Testis (tissue), 3 donors: ENCODE data around the gene HDAC3. TPM values are rescaled to one million over a fixed set of nuclear protein-coding genes. Genes with fewer than 3 reads are reported as not detected.

Experiments used
- DNase-seq: peaks from one replicate; pipeline ENCODE4 v3.0.0-alpha.2; 2019
- H3K27ac ChIP-seq, 2 donors: fragments of 200-600 bp; sonication (generic); one replicate each; pipeline ENCODE4 v1.5.1; 2019
- H3K27me3 ChIP-seq: fragments of 200-600 bp; sonication (generic); one replicate; pipeline ENCODE4 v1.5.1; 2019
- H3K36me3 ChIP-seq: fragments of 200-600 bp; sonication (generic); one replicate; pipeline ENCODE4 v1.5.1; 2017; ENCODE audit warnings: low read depth; ENCODE audit errors: missing control alignments
- H3K4me1 ChIP-seq: fragments of 200-600 bp; sonication (generic); one replicate; pipeline ENCODE4 v1.5.1; 2019
- H3K4me3 ChIP-seq, 2 donors: fragments of 200-600 bp; sonication (generic); one replicate each; pipeline ENCODE4 v1.5.1; 2017 to 2019
- H3K9me3 ChIP-seq: fragments of 200-600 bp; sonication (generic); one replicate; pipeline ENCODE4 v1.5.1; 2017
- POLR2A ChIP-seq: fragments of 450-650 bp; IDR thresholded peaks from one replicate; pipeline ENCODE4 v1.6.1; 2017; ENCODE audit warnings: antibody characterized with exemption, mild to moderate bottlenecking, moderate library complexity
- WGBS, 2 donors: methylation state at CpG; one replicate each; pipeline ENCODE4 v1.1.5; 2018; 5-methylcytosine and 5-hydroxymethylcytosine counted together
- intact Hi-C: fragments of 100-400 bp; cut with DNase I; formaldehyde crosslinking; loops from one replicate; pipeline ENCODE4 v1.15.1; 2023; ENCODE audit warnings: low total_unique reads
- polyA plus RNA-seq: library from polyadenylated mRNA; stranded (reverse); fragments of 350-450 nt; fragmentation: Illumina TruSeq; extraction: RNeasy Lipid Tissue Mini Kit (QIAGEN cat#74804); gene quantifications from one replicate; pipeline ENCODE4 v1.2.3, GENCODE V29; 2014; ENCODE audit warnings: low read depth, low replicate concordance; ENCODE audit not compliant: insufficient read depth
- total RNA-seq, 2 donors: library from RNA; depleted of rRNA; stranded (reverse); fragments of >200 nt; gene quantifications; one replicate each; pipeline ENCODE4 v1.2.3, GENCODE V29; 2016
- TF ChIP-seq, protein P1 (sequence below), 3 experiments: fragments of 450-650 bp in 2 of 3; fragments of 200-600 bp in 1 of 3; sonication (generic) in 1 of 3; IDR thresholded peaks; one replicate each; pipeline ENCODE4 v1.5.1; 2016 to 2019; ENCODE audit warnings: antibody characterized with exemption in 3 of 3, mild to moderate bottlenecking in 2 of 3, moderate library complexity in 1 of 3

HDAC3 gene
- total and polyA plus RNA-seq, 3 donors from 2014 or later = 57.3 to 76.5 (median 63.9) TPM

DNA sequence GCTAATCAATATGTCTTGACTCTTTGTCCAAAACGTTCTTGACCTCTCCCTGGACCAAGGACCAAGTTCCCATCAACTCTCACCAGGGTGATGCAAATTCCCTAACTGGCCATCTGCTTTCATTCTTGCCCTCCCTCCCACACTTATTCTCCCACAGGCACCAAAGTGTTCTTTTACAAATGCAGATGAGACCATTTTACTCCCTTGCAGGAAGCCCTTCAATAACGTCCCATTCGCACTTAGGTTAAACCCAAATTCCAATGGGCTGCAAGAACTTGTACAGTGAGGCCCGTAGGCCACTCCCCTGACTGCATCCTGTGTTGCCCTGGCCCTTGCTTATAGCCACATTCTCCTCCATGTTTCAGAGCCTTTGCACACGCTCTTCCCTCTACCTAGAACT lies 38.1 kb upstream of the HDAC3 start:
- DNase-seq = no peak
- no peaks in the 10 kb centered on the region for H3K9me3 ChIP-seq
- intact Hi-C loops = no loop called here
- H3K4me1 ChIP-seq = no peaks in the 10 kb centered on the region
- H3K27ac ChIP-seq = no peak overlapping the region
- 78 to 79% methylated on average over 5 of the region's 5 CpGs for WGBS, 2 donors
- H3K36me3 ChIP-seq = no peaks in the 10 kb centered on the region
- H3K4me3 ChIP-seq = no peak overlapping the region
- no peaks in the 10 kb centered on the region for H3K27me3 ChIP-seq
- TF ChIP-seq, protein P1, sequence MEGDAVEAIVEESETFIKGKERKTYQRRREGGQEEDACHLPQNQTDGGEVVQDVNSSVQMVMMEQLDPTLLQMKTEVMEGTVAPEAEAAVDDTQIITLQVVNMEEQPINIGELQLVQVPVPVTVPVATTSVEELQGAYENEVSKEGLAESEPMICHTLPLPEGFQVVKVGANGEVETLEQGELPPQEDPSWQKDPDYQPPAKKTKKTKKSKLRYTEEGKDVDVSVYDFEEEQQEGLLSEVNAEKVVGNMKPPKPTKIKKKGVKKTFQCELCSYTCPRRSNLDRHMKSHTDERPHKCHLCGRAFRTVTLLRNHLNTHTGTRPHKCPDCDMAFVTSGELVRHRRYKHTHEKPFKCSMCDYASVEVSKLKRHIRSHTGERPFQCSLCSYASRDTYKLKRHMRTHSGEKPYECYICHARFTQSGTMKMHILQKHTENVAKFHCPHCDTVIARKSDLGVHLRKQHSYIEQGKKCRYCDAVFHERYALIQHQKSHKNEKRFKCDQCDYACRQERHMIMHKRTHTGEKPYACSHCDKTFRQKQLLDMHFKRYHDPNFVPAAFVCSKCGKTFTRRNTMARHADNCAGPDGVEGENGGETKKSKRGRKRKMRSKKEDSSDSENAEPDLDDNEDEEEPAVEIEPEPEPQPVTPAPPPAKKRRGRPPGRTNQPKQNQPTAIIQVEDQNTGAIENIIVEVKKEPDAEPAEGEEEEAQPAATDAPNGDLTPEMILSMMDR (IDR thresholded peaks at IDR 0.05) = no peak
- no peak for TF ChIP-seq POLR2A

DNA sequence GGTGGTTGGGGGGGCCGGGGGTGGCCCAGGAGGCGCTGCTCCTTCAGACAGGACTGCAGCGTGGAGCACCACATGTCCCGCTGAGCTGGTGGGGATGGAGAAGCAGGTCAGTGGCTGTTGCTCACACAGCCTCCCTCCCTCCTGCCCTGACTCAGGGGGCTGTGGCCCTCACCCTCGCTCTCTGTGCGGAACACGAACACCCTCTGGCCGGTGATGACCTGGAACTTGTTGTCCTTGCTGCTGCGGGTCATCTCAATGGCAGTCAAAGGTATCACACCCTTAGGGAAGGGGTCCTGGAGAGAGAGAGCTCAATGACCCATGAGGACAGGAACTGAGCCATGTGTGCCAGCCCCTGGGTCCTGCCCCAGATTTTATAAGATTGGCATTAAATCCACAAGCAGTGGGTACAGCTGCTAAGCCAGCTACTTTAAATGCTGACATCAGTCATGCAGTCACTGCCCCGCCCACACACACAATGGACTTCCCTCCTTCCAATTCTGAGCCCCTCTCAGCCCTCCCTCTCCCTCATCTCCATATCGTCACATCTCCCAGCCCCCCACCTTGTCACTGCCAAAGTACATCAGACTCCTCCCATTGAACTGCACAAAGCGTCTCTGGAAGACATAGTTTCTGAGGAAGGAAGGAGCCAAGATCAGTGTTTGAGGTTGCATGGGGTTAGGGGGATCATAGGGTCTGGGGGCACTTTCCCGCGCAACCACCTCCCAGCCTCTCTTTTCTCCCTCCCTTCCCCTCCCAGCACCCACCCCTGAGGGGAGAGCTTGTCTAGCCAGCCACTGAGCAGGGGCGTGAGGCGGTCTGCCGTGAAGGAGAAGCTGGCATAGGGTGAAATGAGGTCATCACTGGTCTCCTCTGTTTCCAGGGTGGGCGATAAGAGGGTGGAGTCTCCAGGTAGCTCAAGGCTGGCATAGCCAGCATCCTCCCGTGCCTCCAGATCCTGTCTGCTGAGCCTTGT lies 36.5 kb upstream of the HDAC3 start:
- H3K27ac ChIP-seq = no peak overlapping the region
- intact Hi-C loops = no loop called here
- no peaks in the 10 kb centered on the region for H3K27me3 ChIP-seq
- peaks cover 8% of the 10 kb centered on the region for H3K4me1 ChIP-seq
- no peaks in the 10 kb centered on the region for H3K36me3 ChIP-seq
- WGBS, 2 donors = 76% methylated on average over 8 to 15 of the region's 19 CpGs
- H3K4me3 ChIP-seq = no peak overlapping the region
- no peak for TF ChIP-seq POLR2A
- TF ChIP-seq, protein P1 (IDR thresholded peaks at IDR 0.05) = no peak
- H3K9me3 ChIP-seq = no peaks in the 10 kb centered on the region
- DNase-seq = no peak

DNA sequence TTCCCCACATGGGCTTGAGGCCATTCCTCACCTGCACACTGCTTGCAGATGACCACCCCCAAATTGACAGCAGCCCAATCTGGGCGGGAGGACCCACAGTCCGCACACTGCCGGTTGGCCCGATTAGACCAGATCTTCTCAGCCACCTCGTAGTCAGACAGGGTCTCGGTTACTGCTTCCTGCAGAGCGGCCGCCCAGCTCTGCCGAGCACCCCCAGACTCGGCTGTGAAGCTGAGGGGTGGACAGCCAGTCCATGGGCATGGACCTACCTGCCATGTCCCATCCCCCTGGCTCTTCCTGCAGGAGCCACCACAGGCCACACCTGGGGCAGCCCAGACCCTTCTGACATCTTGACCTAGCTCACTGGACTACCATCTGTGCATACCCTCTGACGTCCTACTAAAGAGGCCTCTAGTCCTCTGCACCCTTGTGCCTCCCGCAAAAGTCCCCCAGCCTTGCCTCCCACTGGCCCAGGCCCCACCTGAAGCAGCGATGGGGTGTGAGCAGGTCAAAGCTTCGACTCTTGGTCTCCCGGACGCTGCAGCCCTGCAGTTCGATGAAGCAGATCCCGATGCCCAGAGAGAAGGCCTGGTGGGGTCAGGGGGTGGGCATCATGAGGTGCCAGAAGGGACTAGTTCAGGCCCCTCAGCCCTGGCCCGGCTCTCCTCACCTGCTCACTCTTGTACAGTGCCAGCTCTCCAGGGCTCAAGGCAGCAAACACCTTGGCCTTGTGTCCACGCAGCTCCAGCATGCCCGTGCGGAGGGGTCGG lies 35.6 kb upstream of the HDAC3 start:
- 93 to 96% methylated on average over 9 to 21 of the region's 23 CpGs for WGBS, 2 donors
- TF ChIP-seq, protein P1 (IDR thresholded peaks at IDR 0.05) = no peak
- no peak for TF ChIP-seq POLR2A
- Histone ChIP-seq H3K4me3 (no peak overlapping the region), H3K9me3 (no peaks in the 10 kb centered on the region), H3K4me1 (peaks cover 8% of the 10 kb centered on the region), H3K36me3 (no peaks in the 10 kb centered on the region), H3K27me3 (no peaks in the 10 kb centered on the region), H3K27ac (no peak overlapping the region)
- DNase-seq = no peak
- intact Hi-C loops = no loop called here

DNA sequence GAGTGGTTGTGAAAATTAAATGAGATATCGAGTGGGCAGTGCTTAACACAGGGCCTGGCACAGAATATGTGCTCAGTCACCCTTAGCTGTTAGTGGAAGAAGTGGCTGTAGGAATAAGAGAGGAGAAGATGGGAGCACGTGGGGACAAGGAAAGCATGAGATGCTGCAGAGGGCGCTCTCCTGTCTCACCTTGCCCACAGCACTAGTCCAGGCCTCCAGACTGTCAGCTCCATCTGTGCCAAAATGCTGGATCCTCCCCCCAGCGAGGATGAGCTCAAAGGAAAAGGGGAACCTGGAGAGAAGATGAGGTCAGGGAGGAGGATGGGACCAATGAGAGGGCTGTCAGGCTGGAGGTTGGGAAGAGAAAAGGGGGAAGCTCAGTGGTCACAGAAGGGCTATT lies 32.9 kb upstream of the HDAC3 start:
- intact Hi-C loops = no loop called here
- TF ChIP-seq, protein P1 (IDR thresholded peaks at IDR 0.05) = no peak
- Histone ChIP-seq H3K36me3 (no peaks in the 10 kb centered on the region), H3K27me3 (no peaks in the 10 kb centered on the region), H3K4me3 (no peak overlapping the region), H3K27ac (no peak overlapping the region), H3K4me1 (peaks cover 8% of the 10 kb centered on the region), H3K9me3 (no peaks in the 10 kb centered on the region)
- WGBS, 2 donors = 71 to 73% methylated on average over 4 of the region's 4 CpGs
- no peak for DNase-seq
